Measurements from ENCODE around the gene KLHDC10.
"Not testable (repeated sequence)": the region's sequence is repeated elsewhere in the genome, so short reads cannot be mapped to it uniquely, and the experiment has no call there.

KLHDC10 gene

DNA sequence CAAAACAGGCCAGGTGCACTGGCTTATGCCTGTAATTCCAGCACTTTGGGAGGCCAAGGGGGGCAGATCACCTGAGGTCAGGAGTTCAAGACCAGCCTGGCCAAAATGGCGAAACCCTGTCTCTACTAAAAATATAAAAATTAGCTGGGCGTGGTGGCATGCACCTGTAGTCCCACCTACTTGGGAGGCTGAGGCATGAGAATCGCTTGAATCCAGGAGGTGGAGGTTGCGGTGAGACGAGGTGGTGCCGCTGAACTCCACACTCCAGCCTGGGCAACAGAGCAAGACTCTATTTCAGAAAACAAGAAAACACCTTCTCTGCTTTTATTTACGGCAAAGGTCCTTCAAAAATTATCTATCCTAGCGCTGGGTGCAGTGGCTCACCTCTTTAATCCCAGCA is 15.1 kb upstream of the KLHDC10 start:
- not testable (repeated sequence) for H3K27ac ChIP-seq (ENCODE audit: low read depth, low read length); H3K9ac ChIP-seq (ENCODE audit: low read depth, low read length); H3K36me3 ChIP-seq (ENCODE audit: insufficient read depth, low read length); H3K9me3 ChIP-seq (ENCODE audit: insufficient read depth, low read depth, low read length); H3K4me3 ChIP-seq (ENCODE audit: low read length); H3K27me3 ChIP-seq (ENCODE audit: insufficient read depth, low read length); H3K4me1 ChIP-seq (ENCODE audit: insufficient read depth, low read length)
- 94% methylated on average over 8 of the region's 8 CpGs for WGBS

DNA sequence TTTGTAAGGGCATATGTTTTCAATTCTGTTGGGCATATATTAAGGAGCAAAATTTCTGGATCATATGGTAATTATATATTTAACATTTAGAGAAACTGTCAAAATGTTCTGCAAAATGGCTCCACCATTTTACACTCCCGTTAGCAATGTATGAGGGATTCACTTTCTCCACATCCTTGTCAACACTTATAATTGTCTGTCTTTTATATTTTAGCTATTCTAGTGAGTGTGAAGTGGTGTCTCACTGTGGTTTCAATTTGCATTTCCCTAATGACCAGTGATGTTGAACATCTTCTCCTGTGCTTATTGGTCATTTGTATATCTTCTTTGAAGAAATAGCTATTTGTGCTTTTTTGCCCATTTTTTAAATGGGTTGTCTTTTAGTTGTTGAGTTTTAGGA is 8.1 kb upstream of the KLHDC10 start:
- Histone ChIP-seq H3K27ac (ENCODE audit: low read depth, low read length) (no peak overlapping the region), H3K4me3 (ENCODE audit: low read length) (no peak overlapping the region), H3K9me3 (ENCODE audit: insufficient read depth, low read depth, low read length) (no peaks in the 10 kb centered on the region), H3K4me1 (ENCODE audit: insufficient read depth, low read length) (0 out of 2 replicates have a peak, but pooled peaks cover 2% of the 10 kb centered on the region), H3K9ac (ENCODE audit: low read depth, low read length) (no peak overlapping the region), H3K27me3 (ENCODE audit: insufficient read depth, low read length) (no peaks in the 10 kb centered on the region), H3K36me3 (ENCODE audit: insufficient read depth, low read length) (no peaks in the 10 kb centered on the region)
- no CpG with 5 or more reads among the region's 1 CpG for WGBS

GRCh38 chr7:130063036-130063435 is 7.3 kb upstream of the KLHDC10 start:
- Histone ChIP-seq H3K9ac (ENCODE audit: low read depth, low read length) (no peak overlapping the region), H3K27ac (ENCODE audit: low read depth, low read length) (no peak overlapping the region), H3K4me1 (ENCODE audit: insufficient read depth, low read length) (0 out of 2 replicates have a peak, but pooled peaks cover 2% of the 10 kb centered on the region), H3K4me3 (ENCODE audit: low read length) (no peak overlapping the region), H3K9me3 (ENCODE audit: insufficient read depth, low read depth, low read length) (no peaks in the 10 kb centered on the region), H3K36me3 (ENCODE audit: insufficient read depth, low read length) (no peaks in the 10 kb centered on the region), H3K27me3 (ENCODE audit: insufficient read depth, low read length) (no peaks in the 10 kb centered on the region)
- WGBS, result 18% methylated on average over 2 of the region's 2 CpGs

GRCh38 chr7:130064580-130064926 is 5.8 kb upstream of the KLHDC10 start:
- not testable (repeated sequence) for H3K27me3 ChIP-seq (ENCODE audit: insufficient read depth, low read length); H3K9ac ChIP-seq (ENCODE audit: low read depth, low read length); H3K9me3 ChIP-seq (ENCODE audit: insufficient read depth, low read depth, low read length); H3K4me3 ChIP-seq (ENCODE audit: low read length); H3K27ac ChIP-seq (ENCODE audit: low read depth, low read length); H3K36me3 ChIP-seq (ENCODE audit: insufficient read depth, low read length); H3K4me1 ChIP-seq (ENCODE audit: insufficient read depth, low read length)
- whole genome bisulfite sequencing, result 90% methylated on average over 6 of the region's 6 CpGs

GRCh38 chr7:130065500-130066152 is 4.7 kb upstream of the KLHDC10 start:
- H3K36me3 ChIP-seq (ENCODE audit: insufficient read depth, low read length), result no peaks in the 10 kb centered on the region
- H3K4me1 ChIP-seq (ENCODE audit: insufficient read depth, low read length), result peaks cover 7% of the 10 kb centered on the region
- no peaks in the 10 kb centered on the region for H3K27me3 ChIP-seq (ENCODE audit: insufficient read depth, low read length)
- H3K9ac ChIP-seq (ENCODE audit: low read depth, low read length), result no peak overlapping the region
- no peak overlapping the region for H3K27ac ChIP-seq (ENCODE audit: low read depth, low read length)
- no peaks in the 10 kb centered on the region for H3K9me3 ChIP-seq (ENCODE audit: insufficient read depth, low read depth, low read length)
- WGBS, result 89% methylated on average over 5 of the region's 6 CpGs
- H3K4me3 ChIP-seq (ENCODE audit: low read length), result no peak overlapping the region

GRCh38 chr7:130069179-130069977 is 956 bp upstream of the KLHDC10 start:
- Histone ChIP-seq H3K9ac (ENCODE audit: low read depth, low read length) (peak overlapping the region; percentile 79), H3K4me1 (ENCODE audit: insufficient read depth, low read length) (peaks cover 22% of the 10 kb centered on the region), H3K27ac (ENCODE audit: low read depth, low read length) (peak overlapping the region; percentile 68), H3K36me3 (ENCODE audit: insufficient read depth, low read length) (no peaks in the 10 kb centered on the region), H3K27me3 (ENCODE audit: insufficient read depth, low read length) (no peaks in the 10 kb centered on the region), H3K4me3 (ENCODE audit: low read length) (peak overlapping the region; percentile 95), H3K9me3 (ENCODE audit: insufficient read depth, low read depth, low read length) (no peaks in the 10 kb centered on the region)
- WGBS, result 78% methylated on average over 7 of the region's 7 CpGs

GRCh38 chr7:130070861-130071622 is 708 bp downstream of the KLHDC10 start:
- Histone ChIP-seq H3K9me3 (ENCODE audit: insufficient read depth, low read depth, low read length) (no peaks in the 10 kb centered on the region), H3K27me3 (ENCODE audit: insufficient read depth, low read length) (no peaks in the 10 kb centered on the region), H3K4me1 (ENCODE audit: insufficient read depth, low read length) (peaks cover 22% of the 10 kb centered on the region), H3K9ac (ENCODE audit: low read depth, low read length) (peak overlapping the region; percentile 62), H3K36me3 (ENCODE audit: insufficient read depth, low read length) (no peaks in the 10 kb centered on the region), H3K27ac (ENCODE audit: low read depth, low read length) (no peak overlapping the region; the same call in 1 of the 2 replicates), H3K4me3 (ENCODE audit: low read length) (peak overlapping the region; percentile 95)
- WGBS, result under 1% methylated on average over 10 of the region's 10 CpGs

DNA sequence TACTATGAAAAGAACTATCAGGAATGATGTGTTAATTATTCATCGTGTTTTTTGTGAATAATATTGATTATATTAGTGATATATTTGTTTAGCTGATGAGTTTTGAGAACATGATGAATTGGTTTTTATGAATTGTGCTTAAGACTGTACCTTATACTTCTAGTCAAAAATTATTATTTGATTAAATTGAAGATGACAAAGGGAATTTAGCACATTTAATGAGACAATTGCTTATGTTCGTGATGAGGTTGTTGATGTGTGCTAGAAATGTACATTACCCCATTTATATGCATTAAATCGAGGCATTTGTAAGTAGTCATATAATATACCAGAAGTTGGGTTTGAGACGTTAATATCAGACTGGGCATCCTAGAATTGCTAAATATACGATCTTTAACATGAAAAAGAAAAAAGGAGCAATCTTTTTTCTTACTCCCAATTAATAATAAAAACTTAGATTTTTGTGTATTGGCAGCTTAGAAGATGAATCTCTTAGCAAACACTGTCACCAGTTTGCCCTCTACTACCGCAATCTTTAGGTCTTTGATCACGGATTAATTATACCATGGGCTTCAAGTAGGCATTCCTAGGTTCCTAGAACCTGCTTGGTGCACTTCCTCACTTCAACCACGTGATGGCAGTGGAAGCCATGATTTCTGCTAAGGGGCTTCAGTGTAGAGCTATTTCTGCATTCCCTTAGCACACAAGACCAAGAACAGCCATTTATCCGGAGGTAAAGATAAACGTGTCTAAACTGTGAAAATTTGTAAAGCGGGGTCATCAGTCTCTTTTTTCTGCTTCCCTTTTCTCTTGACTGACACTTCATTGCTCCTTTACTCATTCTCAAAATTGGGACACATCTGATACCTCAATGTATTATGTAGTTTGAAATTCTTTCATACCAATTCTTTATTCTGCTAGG is 1.6 kb downstream of the KLHDC10 start:
- WGBS, result 2% methylated on average over 7 of the region's 11 CpGs
- no peak overlapping the region for H3K9ac ChIP-seq (ENCODE audit: low read depth, low read length)
- H3K27ac ChIP-seq (ENCODE audit: low read depth, low read length), result no peak overlapping the region

DNA sequence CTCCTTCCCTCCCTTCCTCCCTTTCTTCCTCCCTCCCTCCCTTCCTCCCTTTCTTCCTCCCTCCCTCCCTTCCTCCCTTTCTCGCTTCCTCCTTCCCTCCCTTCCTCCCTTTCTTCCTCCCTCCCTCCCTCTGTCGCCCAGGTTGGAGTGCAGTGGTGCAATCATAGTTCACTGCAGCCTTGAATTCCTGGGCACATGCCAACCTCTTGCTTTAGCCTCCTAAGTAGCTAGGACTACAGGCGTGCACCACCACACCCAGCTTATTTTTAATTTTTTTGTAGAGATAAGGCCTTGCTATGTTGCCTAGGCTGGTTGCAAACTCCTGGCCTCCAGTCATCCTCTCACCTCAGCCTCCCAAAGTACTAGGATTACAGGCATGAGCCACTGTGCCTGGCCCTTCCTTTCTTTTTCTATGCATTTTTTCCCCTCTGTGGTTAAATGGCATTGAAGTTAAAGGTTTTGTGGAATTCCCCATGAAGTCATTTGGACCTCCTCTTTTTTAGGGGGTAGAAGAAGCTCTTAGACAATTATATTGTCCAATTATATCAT is 9.6 kb downstream of the KLHDC10 start:
- Histone ChIP-seq H3K4me1 (ENCODE audit: insufficient read depth, low read length) (no peaks in the 10 kb centered on the region), H3K4me3 (ENCODE audit: low read length) (no peak overlapping the region), H3K9ac (ENCODE audit: low read depth, low read length) (no peak overlapping the region), H3K27me3 (ENCODE audit: insufficient read depth, low read length) (no peaks in the 10 kb centered on the region), H3K27ac (ENCODE audit: low read depth, low read length) (no peak overlapping the region), H3K36me3 (ENCODE audit: insufficient read depth, low read length) (no peaks in the 10 kb centered on the region), H3K9me3 (ENCODE audit: insufficient read depth, low read depth, low read length) (no peaks in the 10 kb centered on the region)
- WGBS, result 86% methylated on average over 3 of the region's 3 CpGs

More for the DNA sequence above, 1.6 kb downstream of the KLHDC10 start:
- Histone ChIP-seq H3K4me3 (ENCODE audit: low read length) (peak overlapping the region; percentile 95), H3K4me1 (ENCODE audit: insufficient read depth, low read length) (peaks cover 22% of the 10 kb centered on the region), H3K9me3 (ENCODE audit: insufficient read depth, low read depth, low read length) (no peaks in the 10 kb centered on the region), H3K27me3 (ENCODE audit: insufficient read depth, low read length) (no peaks in the 10 kb centered on the region), H3K36me3 (ENCODE audit: insufficient read depth, low read length) (no peaks in the 10 kb centered on the region)

- H3K27me3 ChIP-seq (ENCODE audit: insufficient read depth, low read length); H3K9me3 ChIP-seq (ENCODE audit: insufficient read depth, low read depth, low read length); H3K9ac ChIP-seq (ENCODE audit: low read depth, low read length); H3K36me3 ChIP-seq (ENCODE audit: insufficient read depth, low read length); H3K27ac ChIP-seq (ENCODE audit: low read depth, low read length); H3K4me3 ChIP-seq (ENCODE audit: low read length); H3K4me1 ChIP-seq (ENCODE audit: insufficient read depth, low read length): not testable (repeated sequence)
- WGBS, result 96% methylated on average over 2 of the region's 4 CpGs
These were observed 13.2 kb downstream of the KLHDC10 start for GRCh38 chr7:130083497-130083896.

All from HUES64 (cell line).